OCI-M1 (cell line): ENCODE data around the gene USP51.
"Not testable (repeated sequence)": the region's sequence is repeated elsewhere in the genome, so short reads cannot be mapped to it uniquely, and the experiment has no call there.

Source experiments
- DNase-seq: peaks from one replicate; lab custom pipeline; 2025; lab: John Stamatoyannopoulos, UW

The USP51 gene

GRCh38 chrX:55465108-55465507 is 24.5 kb downstream of the USP51 start:
- not testable (repeated sequence) for DNase-seq

- DNase-seq: not testable (repeated sequence)
Measured at GRCh38 chrX:55464050-55464449, 25.6 kb downstream of the USP51 start.

- not testable (repeated sequence) for DNase-seq
Measured at GRCh38 chrX:55459926-55460325, 29.7 kb downstream of the USP51 start.

GRCh38 chrX:55459426-55459825 is 30.2 kb downstream of the USP51 start:
- DNase-seq: not testable (repeated sequence)

- DNase-seq: not testable (repeated sequence)
Measured at GRCh38 chrX:55455708-55456107, 33.9 kb downstream of the USP51 start.

GRCh38 chrX:55452833-55453124 is 36.9 kb downstream of the USP51 start:
- no peak for DNase-seq

GRCh38 chrX:55451990-55452832 is 37.4 kb downstream of the USP51 start, which contains the start of gene MAGEH1:
Gene MAGEH1 (plus strand): TSS chrX:55452127. CDS start chrX:55452375, 248 bp downstream.
- DNase-seq: peak; percentile 89

GRCh38 chrX:55451626-55451989 is 38.0 kb downstream of the USP51 start:
- no peak for DNase-seq

GRCh38 chrX:55451141-55451540 is 38.5 kb downstream of the USP51 start:
- peak; percentile 12 for DNase-seq

- peak; percentile 4 for DNase-seq
Measured at GRCh38 chrX:55450259-55450658, 39.4 kb downstream of the USP51 start.

- not testable (repeated sequence) for DNase-seq
Measured at GRCh38 chrX:55443468-55443867, 46.2 kb downstream of the USP51 start.
